K562 (cell line): ENCODE results near the gene C16orf96. TPM values are rescaled to one million over a fixed set of nuclear protein-coding genes. Genes with fewer than 3 reads are reported as not detected.

Experiments used
- ATAC-seq: fragments of 200-7000 bp; cut with Tn5 transposase; 3 replicates; pipeline ENCODE4 v1.9.1; 2020; ENCODE audit warnings: moderate library complexity
- BruUV-seq: library from RNA; stranded (reverse); fragments of 400-500 nt; replicated peaks from 2 replicates; lab custom pipeline; 2021; lab: Mats Ljungman, UMichigan
- CTCF ChIA-PET: fragments of 300-600 bp; formaldehyde crosslinking; extraction: SDS; loops from one replicate; lab custom pipeline; 2021; ENCODE audit warnings: low intra/inter-chr PET ratio; lab: Yijun Ruan, JAX
- POLR2A ChIA-PET: fragments of 300-600, 350-650 bp; sonication (Branson Sonifier 250); formaldehyde crosslinking; extraction: SDS; loops from one replicate; lab custom pipeline; 2021; ENCODE audit warnings: antibody characterized with exemption, inconsistent platforms; lab: Yijun Ruan, JAX
- DNase-seq, 4 experiments: peaks; one replicate each; pipeline versions ENCODE4 v3.0.0 to v3.0.0-alpha.2; 2011 to 2018; ENCODE audit warnings: low spot score in 3 of 4, mixed read lengths in 3 of 4; ENCODE audit errors: extremely low read depth in 1 of 4
- FAIRE-seq: peaks from 2 replicates; lab custom pipeline; 2011; peaks lifted over from hg19 to GRCh38; lab: Jason Lieb, UNC
- H2AFZ ChIP-seq: 2 replicates; pipeline ENCODE4 v1.6.0; 2011; ENCODE audit warnings: low read depth, low read length, control low read depth, inconsistent platforms
- H3K27ac ChIP-seq: fragments of 200-600 bp; 3 replicates; pipeline ENCODE4 v1.8.0; 2011; ENCODE audit warnings: low read depth, mild to moderate bottlenecking, control low read depth, inconsistent platforms, low read length, moderate library complexity, mixed read lengths; ENCODE audit errors: extremely low read depth
- H3K27me3 ChIP-seq, 2 experiments: fragments of 300-600 bp in 1 of 2; 2 replicates in 1 of 2; 3 replicates in 1 of 2; pipeline versions ENCODE4 v1.6.0 to v1.8.0; 2011; ENCODE audit warnings: inconsistent platforms in 2 of 2, low read length in 2 of 2, mild to moderate bottlenecking in 1 of 2, mixed read lengths in 1 of 2, moderate library complexity in 1 of 2; ENCODE audit not compliant: control insufficient read depth in 2 of 2, insufficient read depth in 2 of 2
- H3K36me3 ChIP-seq: fragments of 300-600 bp; 3 replicates; pipeline ENCODE4 v1.8.0; 2011; ENCODE audit warnings: mild to moderate bottlenecking, low read length, inconsistent platforms; ENCODE audit not compliant: control insufficient read depth, insufficient read depth
- H3K4me1 ChIP-seq, 2 experiments: fragments of 200-600 bp in 1 of 2; replicated peaks in 1 of 2; 2 replicates in 1 of 2; 3 replicates in 1 of 2; pipeline versions ENCODE4 v1.5.1 to v1.8.0; 2011; ENCODE audit warnings: inconsistent platforms in 2 of 2, low read length in 2 of 2, mild to moderate bottlenecking in 1 of 2, mixed read lengths in 1 of 2, moderate library complexity in 1 of 2; ENCODE audit not compliant: control insufficient read depth in 2 of 2, insufficient read depth in 2 of 2
- H3K4me2 ChIP-seq: 2 replicates; pipeline ENCODE4 v1.6.1; 2011; ENCODE audit warnings: low read length, control low read depth, inconsistent platforms, mixed read lengths; ENCODE audit not compliant: insufficient read depth
- H3K4me3 ChIP-seq: fragments of 200-600 bp; sonication (generic), shearing (Covaris generic); 2 replicates; pipeline ENCODE4 v1.5.1; 2016; ENCODE audit warnings: control low read depth, inconsistent platforms
- H3K79me2 ChIP-seq: fragments of 200-600 bp; 3 replicates; pipeline ENCODE4 v1.8.0; 2011; ENCODE audit warnings: low read length, inconsistent platforms; ENCODE audit not compliant: control insufficient read depth, insufficient read depth
- H3K9ac ChIP-seq, 2 experiments: 2 replicates each; pipeline versions ENCODE4 v1.6.0 to v1.6.1; 2011; ENCODE audit warnings: low read depth in 2 of 2, low read length in 2 of 2, control low read depth in 1 of 2, inconsistent platforms in 1 of 2, mild to moderate bottlenecking in 1 of 2, mixed read lengths in 1 of 2; ENCODE audit not compliant: insufficient read depth in 1 of 2
- H3K9me1 ChIP-seq: one replicate; pipeline ENCODE4 v1.6.0; 2011; ENCODE audit warnings: inconsistent platforms, mild to moderate bottlenecking, low read length, moderate library complexity; ENCODE audit not compliant: control insufficient read depth, insufficient read depth
- H3K9me3 ChIP-seq: replicated peaks from 2 replicates; pipeline ENCODE4 v1.5.1; 2011; ENCODE audit warnings: low read depth, low read length, inconsistent platforms; ENCODE audit not compliant: control insufficient read depth, insufficient read depth
- H4K20me1 ChIP-seq: replicated peaks from 2 replicates; pipeline ENCODE4 v1.6.1; 2011; ENCODE audit warnings: low read length, inconsistent platforms, mixed read lengths; ENCODE audit not compliant: control insufficient read depth, insufficient read depth
- ATF1 ChIP-seq, 2 experiments: fragments of 450-650 bp in 1 of 2; IDR thresholded peaks; 2 replicates each; pipeline ENCODE4 v1.6.1; 2016; ENCODE audit warnings: missing compliant biosample characterization in 1 of 2, missing genetic modification characterization in 1 of 2
- BCL6 ChIP-seq: fragments of 250-450 bp; sonication (Bioruptor Pico); IDR thresholded peaks from 2 replicates; pipeline ENCODE4 v1.4.0; 2020
- CHCHD3 ChIP-seq: fragments of 250-450 bp; sonication (Bioruptor Pico); IDR thresholded peaks from 2 replicates; pipeline ENCODE4 v2.1.2; 2022; ENCODE audit warnings: mild to moderate bottlenecking
- FOXJ2 ChIP-seq: fragments of 200-800 bp; sonication (Bioruptor generic); IDR thresholded peaks from 2 replicates; pipeline ENCODE4 v1.6.1; 2016; ENCODE audit warnings: missing genetic modification characterization, missing compliant biosample characterization
- FOXK2 ChIP-seq, 2 experiments: fragments of 450-650 bp; IDR thresholded peaks in 1 of 2; conservative IDR thresholded peaks in 1 of 2; 2 replicates each; pipeline ENCODE4 v1.6.1; 2016; ENCODE audit warnings: low read depth in 2 of 2, mild to moderate bottlenecking in 1 of 2
- GABPB1 ChIP-seq: sonication (generic); formaldehyde crosslinking; IDR thresholded peaks from 2 replicates; pipeline ENCODE4 v1.8.0; 2022; ENCODE audit warnings: mild to moderate bottlenecking, missing genetic modification reagents
- WGBS: fragments of 100-300 bp; shearing (Covaris generic); methylation state at CpG from one replicate; pipeline ENCODE4 v1.1.6; 2016; ENCODE audit warnings: low coverage, mixed read lengths; ENCODE audit not compliant: insufficient coverage; ENCODE audit errors: missing lambda C conversion rate; 5-methylcytosine and 5-hydroxymethylcytosine counted together
- in situ Hi-C: fragments of 300-500 bp; cut with MboI; formaldehyde crosslinking; loops from 4 replicates; pipeline ENCODE4 v1.15.0; 2018; ENCODE audit warnings: inconsistent platforms, mixed read lengths
- intact Hi-C: fragments of 100-400 bp; cut with micrococcal nuclease; formaldehyde crosslinking; loops from 2 replicates; pipeline ENCODE4 v1.14.2; 2022
- polyA plus RNA-seq, 8 experiments: library from polyadenylated mRNA; depleted of rRNA in 4 of 8; stranded (reverse) in 5 of 8; unstranded in 3 of 8; fragments of >200 nt; fragmentation: Nextera tagmentation in 2 of 8; fragmentation: Illumina TruSeq in 1 of 8; extraction: Ambion mirVana in 2 of 8; extraction: Trizol in 1 of 8; gene quantifications; 2 replicates each; pipeline versions ENCODE4 v1.2.1 to v1.2.3, GENCODE V29; 2011 to 2014; ENCODE audit warnings: inconsistent platforms in 1 of 8, missing spikeins in 1 of 8
- total RNA-seq, 7 experiments: library from RNA; depleted of rRNA in 6 of 7; stranded (reverse); fragments of >200 nt in 6 of 7; fragmentation: Illumina TruSeq in 2 of 7; extraction: Trizol in 2 of 7; gene quantifications; 2 replicates each; pipeline versions ENCODE4 v1.2.1 to v1.2.3, GENCODE V29; 2011 to 2021; ENCODE audit warnings: low replicate concordance in 1 of 7
- TF ChIP-seq, protein P1 (sequence below): fragments of 450-650 bp; IDR thresholded peaks from 2 replicates; pipeline ENCODE4 v1.6.1; 2018; ENCODE audit warnings: mild to moderate bottlenecking, low read depth; ENCODE audit not compliant: partially characterized antibody

Gene C16orf96
- total and polyA plus RNA-seq, 9 of the 15 experiments (the other 6 are each of a cell fraction or from before 2014, with no cell fraction given): not detected

GRCh38 chr16:4529085-4530060 lies 26.8 kb upstream of the C16orf96 start:
- H4K20me1 ChIP-seq: no peaks in the 10 kb centered on the region
- H3K36me3 ChIP-seq: no peaks in the 10 kb centered on the region
- TF ChIP-seq, protein P1, sequence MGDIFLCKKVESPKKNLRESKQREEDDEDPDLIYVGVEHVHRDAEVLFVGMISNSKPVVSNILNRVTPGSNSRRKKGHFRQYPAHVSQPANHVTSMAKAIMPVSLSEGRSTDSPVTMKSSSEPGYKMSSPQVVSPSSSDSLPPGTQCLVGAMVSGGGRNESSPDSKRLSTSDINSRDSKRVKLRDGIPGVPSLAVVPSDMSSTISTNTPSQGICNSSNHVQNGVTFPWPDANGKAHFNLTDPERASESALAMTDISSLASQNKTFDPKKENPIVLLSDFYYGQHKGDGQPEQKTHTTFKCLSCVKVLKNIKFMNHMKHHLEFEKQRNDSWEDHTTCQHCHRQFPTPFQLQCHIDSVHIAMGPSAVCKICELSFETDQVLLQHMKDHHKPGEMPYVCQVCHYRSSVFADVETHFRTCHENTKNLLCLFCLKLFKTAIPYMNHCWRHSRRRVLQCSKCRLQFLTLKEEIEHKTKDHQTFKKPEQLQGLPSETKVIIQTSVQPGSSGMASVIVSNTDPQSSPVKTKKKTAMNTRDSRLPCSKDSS: no peak
- no peak for TF ChIP-seq FOXJ2
- no peak for TF ChIP-seq CHCHD3 (CRISPR knock-in tag)
- no peak for TF ChIP-seq ATF1 (CRISPR knock-in tag; IDR thresholded peaks at IDR 0.05)
- no peak for TF ChIP-seq ATF1 (tag; IDR thresholded peaks at IDR 0.05)
- no peak for TF ChIP-seq FOXK2 (conservative IDR thresholded peaks at IDR 0.05 in 1 of 2, IDR thresholded peaks at IDR 0.05 in 1 of 2; ENCODE audit: low read depth in 2 of 2)
- TF ChIP-seq BCL6: no peak
- no peak for TF ChIP-seq GABPB1 (CRISPR knock-in tag)
- no peak for ATAC-seq
- H3K27me3 ChIP-seq: peaks cover 2 to 23% of the 10 kb centered on the region in 2 experiments; a peak in 2 of 5 replicates
- WGBS: 33% methylated on average over 16 of the region's 16 CpGs
- H3K27ac ChIP-seq: no peak overlapping the region
- no peaks in the 10 kb centered on the region for H3K9me3 ChIP-seq
- H3K9me1 ChIP-seq: no peaks in the 10 kb centered on the region
- intact Hi-C loops: loop anchor here (10.0 kb wide), 1 partner anchor 425 kb away; the partner anchor contains the start of gene SEC14L5
- H3K79me2 ChIP-seq: no peaks in the 10 kb centered on the region
- H3K4me3 ChIP-seq: no peak overlapping the region
- H3K9ac ChIP-seq: 0 out of 4 replicates have a peak overlapping the region, but pooled peaks of 1 of the 2 experiments have one; percentile 59
- in situ Hi-C loops: no loop called here
- DNase-seq: no peak
- no TSS peak for BruUV-seq
- FAIRE-seq: no peak
- ChIA-PET CTCF (no interaction called here), POLR2A (interaction anchor here (0.7 kb wide), 1 partner anchor 70 kb away, joined by 3 read pairs; no protein-coding TSS in a partner anchor)
- H2AFZ ChIP-seq: peak overlapping the region; percentile 53; the same call in 1 of the 2 replicates
- H3K4me2 ChIP-seq: no peak overlapping the region
- peaks cover 5 to 12% of the 10 kb centered on the region in 2 experiments; a peak in 4 of 5 replicates for H3K4me1 ChIP-seq
